ENCODE data around the gene LRRC15.
A peak's percentile ranks its signal among the peaks of the same experiment; 100 is the strongest.

The LRRC15 gene

GRCh38 chr3:194333212-194333980, 36.1 kb downstream of the LRRC15 start:
- DNase-seq (ENCODE audit: low spot score) = peak; percentile 82

- no peak for DNase-seq (ENCODE audit: low spot score)
Measured at GRCh38 chr3:194332858-194333211, 36.7 kb downstream of the LRRC15 start.

- DNase-seq (ENCODE audit: low spot score) = no peak
Measured at GRCh38 chr3:194330579-194330978, 39.0 kb downstream of the LRRC15 start.

GRCh38 chr3:194330160-194330559, 39.4 kb downstream of the LRRC15 start:
- no peak for DNase-seq (ENCODE audit: low spot score)

GRCh38 chr3:194329583-194329965, 40.0 kb downstream of the LRRC15 start:
- DNase-seq (ENCODE audit: low spot score) = no peak

GRCh38 chr3:194328942-194329582, 40.5 kb downstream of the LRRC15 start:
- DNase-seq (ENCODE audit: low spot score) = no peak

- DNase-seq (ENCODE audit: low spot score) = peak; percentile 65
Measured at GRCh38 chr3:194328053-194328657, 41.4 kb downstream of the LRRC15 start.

GRCh38 chr3:194327218-194328052, 42.1 kb downstream of the LRRC15 start:
- no peak for DNase-seq (ENCODE audit: low spot score)

- DNase-seq (ENCODE audit: low spot score) = no peak
Measured at GRCh38 chr3:194326968-194327217, 42.6 kb downstream of the LRRC15 start.

GRCh38 chr3:194326192-194326967, 43.2 kb downstream of the LRRC15 start:
- no peak for DNase-seq (ENCODE audit: low spot score)

- DNase-seq (ENCODE audit: low spot score) = no peak
Measured at GRCh38 chr3:194325424-194326153, 44.0 kb downstream of the LRRC15 start.

GRCh38 chr3:194324823-194325327, 44.7 kb downstream of the LRRC15 start:
- DNase-seq (ENCODE audit: low spot score) = no peak

GRCh38 chr3:194323785-194324735, 45.5 kb downstream of the LRRC15 start:
- peak; percentile 94 for DNase-seq (ENCODE audit: low spot score)

- DNase-seq (ENCODE audit: low spot score) = peak; percentile 97
Measured at GRCh38 chr3:194322678-194323211, 46.8 kb downstream of the LRRC15 start.

- peak; percentile 85 for DNase-seq (ENCODE audit: low spot score)
Measured at GRCh38 chr3:194321693-194322640, 47.6 kb downstream of the LRRC15 start.

- no peak for DNase-seq (ENCODE audit: low spot score)
Measured at GRCh38 chr3:194320744-194321243, 48.7 kb downstream of the LRRC15 start.

- no peak for DNase-seq (ENCODE audit: low spot score)
Measured at GRCh38 chr3:194320100-194320499, 49.4 kb downstream of the LRRC15 start.

- DNase-seq (ENCODE audit: low spot score) = no peak
Measured at GRCh38 chr3:194318511-194319161, 50.9 kb downstream of the LRRC15 start.
